NCI-H1694 treated with DMSO at 0.1 percent for 48 hours (cell line): ENCODE data around the gene HDAC4.
"Not testable (repeated sequence)": the region's sequence is repeated elsewhere in the genome, so short reads cannot be mapped to it uniquely, and the experiment has no call there.

Experiments
- DNase-seq: peaks from one replicate; lab custom pipeline; 2025; lab: John Stamatoyannopoulos, UW

The HDAC4 gene

DNA sequence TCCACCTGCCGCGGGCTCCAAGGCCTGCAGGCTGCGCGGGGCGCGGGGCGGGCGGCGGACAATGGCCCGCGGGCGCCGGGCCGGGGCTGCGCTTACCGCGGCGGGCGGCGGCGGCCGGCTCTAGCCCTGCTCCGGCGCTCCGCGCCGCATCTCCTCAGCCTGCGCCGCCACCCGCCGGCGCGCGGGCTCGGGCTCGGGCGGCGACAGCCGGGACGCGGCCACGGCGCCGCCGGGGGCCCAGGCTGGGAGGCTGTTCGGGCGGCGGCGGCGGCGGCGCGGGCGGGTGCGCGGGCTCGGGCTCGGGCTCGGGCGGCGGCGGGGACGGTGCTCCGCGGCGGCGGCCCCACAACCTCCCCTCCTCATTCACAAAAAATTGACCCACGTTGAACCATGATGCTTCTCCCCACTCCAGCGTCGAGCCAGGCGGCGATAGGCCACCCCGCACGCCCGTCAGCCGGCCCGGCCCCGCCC is at the start of gene HDAC4:
TSS of gene HDAC4 (minus strand) at position 425 of the 471 bp plus-strand sequence. CDS start 48,321 bp downstream, outside the sequence.
- no peak for DNase-seq

DNA sequence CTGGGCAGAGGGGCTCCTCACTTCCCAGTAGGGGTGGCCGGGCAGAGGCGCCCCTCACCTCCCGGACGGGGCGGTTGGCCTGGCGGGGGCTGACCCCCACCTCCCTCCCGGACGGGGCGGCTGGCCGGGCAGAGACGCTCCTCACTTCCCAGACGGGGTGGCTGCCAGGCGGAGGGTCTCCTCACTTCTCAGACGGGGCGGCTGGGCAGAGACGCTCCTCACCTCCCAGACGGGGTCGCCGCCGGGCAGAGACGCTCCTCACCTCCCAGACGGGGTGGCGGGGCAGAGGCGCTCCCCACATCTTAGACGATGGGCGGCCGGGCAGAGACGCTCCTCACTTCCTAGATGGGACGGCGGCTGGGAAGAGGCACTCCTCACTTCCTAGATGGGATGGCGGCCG is 48.6 kb upstream of the HDAC4 start:
- not testable (repeated sequence) for DNase-seq

DNA sequence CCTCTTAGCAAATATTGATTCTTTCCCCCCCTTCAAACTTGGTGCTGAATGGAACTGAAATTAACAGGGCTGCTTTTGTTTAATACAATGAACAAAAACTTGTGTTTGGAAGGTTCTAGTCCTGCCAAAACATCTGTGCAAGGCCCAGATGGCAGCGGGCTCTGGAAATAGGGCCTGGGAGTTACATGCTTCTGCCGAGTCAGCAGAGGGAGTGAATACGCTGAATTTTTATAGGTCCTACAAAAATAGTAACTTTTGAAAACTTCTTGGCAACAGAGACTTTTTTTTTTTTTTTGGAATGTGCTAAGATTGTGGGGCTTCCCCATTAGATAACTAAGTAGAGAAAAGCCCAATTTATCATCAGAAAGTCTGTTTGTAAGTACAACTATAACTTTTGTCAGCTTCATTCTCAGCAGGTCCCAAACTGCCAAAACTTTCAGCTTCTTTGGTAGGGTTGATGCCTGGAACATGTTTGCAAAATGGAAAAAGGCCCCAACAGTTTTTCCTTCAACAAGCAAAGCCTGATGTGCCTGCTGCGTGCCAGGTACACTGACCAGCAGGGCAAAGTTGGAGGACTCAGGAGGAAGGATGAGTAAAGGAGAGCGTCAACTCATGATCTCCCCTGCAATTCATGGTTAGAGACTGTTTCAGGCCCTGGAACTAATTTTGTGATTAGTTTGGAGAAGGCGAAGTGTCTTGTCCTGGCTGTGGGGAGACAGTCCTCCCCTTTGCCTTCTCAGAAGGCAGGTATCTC is 45.1 kb upstream of the HDAC4 start:
- no peak for DNase-seq

DNA sequence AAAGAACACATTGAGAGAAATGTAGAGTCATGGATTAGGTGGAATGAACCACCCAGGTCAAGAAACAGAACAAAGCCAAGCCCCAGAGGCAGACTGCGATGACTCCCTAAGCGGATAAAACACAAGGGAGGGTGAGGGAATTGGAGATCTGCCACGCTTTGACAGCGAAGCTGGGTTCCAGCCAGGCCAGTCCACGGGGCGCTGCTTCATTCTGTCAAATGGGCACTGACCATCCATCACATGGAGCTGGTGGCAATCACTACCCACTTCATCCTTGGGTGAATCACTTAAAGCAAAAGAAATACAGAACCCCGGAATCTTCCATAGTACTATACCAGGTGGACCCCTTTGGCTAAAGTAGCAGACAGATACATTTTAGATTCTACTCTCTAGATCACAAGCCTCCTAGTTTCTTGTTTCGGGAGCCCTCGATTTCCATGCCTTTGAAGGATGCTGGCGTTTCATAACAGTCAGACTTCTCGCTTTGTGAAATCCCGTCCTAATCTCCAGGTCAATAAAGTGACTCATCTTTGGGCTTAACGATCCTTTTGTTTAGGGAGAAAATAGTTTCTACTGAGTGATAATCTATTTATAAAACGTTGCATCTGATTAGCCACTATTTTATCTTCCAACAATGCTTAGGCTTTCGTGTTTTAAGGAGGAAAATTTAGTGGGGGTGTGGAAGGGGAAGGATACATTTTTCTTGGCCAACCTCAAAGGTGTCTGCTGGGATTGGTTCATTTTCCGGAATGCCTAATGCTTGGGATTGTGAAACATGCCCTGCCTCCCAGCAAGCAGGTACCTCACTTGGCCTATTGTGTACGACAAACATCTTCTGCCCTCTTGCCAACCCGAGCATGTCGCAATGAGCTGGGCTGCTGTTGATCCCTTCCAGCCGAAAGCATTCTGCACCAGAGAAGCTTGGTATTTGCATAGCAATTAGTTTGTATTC is 44.1 kb upstream of the HDAC4 start:
- no peak for DNase-seq

DNA sequence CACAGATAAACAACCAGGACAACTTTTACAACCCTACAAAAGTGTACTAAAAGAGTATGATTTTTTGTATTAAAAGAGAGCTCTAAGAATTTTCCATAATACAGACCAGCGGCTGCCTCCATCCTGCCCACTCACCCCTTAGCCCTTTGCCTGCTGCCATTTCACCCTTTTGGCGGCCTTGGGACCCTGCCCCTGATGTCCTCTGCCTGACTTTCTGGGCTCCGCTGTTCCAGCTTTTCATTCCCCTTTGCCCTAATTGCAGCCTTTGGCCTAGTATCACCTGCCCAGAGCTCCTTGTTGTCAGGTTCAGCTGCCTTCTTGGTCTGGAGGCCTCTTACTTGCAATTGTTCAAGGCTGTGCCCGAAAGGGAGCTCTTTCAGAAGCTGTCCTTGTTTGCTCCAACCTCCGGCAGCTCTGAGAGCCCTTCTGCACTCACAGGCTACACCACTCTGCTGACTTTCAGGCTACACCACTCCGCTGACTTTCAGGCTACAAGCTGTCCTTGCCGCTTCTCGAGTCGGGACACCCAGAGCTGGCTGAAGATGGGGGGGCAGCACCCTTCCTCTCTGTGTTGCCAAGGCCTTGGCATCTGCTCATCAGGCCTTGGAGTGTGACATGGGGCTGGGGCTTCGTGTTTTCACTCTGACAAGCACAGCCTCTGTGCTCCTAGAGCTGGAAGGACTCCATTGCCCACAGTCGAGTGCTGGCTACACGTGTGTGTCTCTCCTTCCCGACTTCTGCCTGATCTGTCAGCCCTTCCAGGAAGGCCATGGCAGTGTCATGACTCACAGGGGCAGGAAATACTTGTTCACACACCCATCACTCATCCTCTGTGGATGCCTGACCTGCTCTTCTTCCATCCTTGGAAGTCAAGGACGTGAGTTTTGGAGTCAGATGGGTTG is 43.1 kb upstream of the HDAC4 start:
- DNase-seq: no peak

DNA sequence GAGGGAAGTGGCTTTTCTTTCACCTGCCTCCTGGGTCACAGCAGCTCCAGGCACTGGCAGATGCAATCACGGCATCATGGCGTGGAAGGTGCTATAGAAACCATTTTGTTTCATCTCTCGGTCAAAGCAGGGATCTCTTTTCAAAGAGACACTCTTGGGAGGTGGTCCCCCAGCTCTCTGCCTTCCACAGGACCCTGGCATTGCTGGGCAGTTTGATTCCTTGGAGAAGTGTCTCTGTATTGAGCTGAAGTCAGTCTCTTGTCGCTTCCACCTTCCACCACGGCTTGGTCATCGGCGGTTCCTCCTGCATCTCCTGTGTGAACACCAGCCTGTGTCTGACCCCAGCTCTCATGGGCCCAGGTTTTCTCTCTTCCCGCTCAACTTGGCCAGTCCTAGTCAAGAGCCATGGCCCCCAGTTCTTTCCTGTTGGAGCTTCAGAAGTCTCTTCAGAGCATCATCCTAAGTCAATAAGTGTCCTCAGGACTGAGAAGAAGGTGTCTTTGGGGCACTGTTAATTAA is 42.3 kb upstream of the HDAC4 start:
- no peak for DNase-seq

DNA sequence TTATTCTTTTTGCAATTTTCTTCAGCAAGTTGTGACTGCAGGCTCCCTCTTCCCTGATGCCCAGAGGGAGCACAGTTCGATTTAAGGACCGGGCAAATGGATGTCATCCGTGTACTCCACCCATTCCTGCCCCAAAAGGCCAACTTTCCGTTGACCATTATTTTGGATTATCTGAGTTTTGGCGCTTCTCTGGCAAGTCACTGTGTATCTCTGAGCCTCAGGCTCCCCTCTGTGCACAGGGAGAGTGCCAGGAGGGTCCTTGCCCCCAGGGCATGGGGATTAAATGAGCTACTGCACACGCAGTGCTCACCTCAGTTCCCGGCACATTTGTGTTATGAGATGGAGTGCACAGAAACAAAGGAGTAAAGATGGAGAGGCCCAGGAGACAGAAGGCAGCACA is 41.4 kb upstream of the HDAC4 start:
- DNase-seq: no peak

DNA sequence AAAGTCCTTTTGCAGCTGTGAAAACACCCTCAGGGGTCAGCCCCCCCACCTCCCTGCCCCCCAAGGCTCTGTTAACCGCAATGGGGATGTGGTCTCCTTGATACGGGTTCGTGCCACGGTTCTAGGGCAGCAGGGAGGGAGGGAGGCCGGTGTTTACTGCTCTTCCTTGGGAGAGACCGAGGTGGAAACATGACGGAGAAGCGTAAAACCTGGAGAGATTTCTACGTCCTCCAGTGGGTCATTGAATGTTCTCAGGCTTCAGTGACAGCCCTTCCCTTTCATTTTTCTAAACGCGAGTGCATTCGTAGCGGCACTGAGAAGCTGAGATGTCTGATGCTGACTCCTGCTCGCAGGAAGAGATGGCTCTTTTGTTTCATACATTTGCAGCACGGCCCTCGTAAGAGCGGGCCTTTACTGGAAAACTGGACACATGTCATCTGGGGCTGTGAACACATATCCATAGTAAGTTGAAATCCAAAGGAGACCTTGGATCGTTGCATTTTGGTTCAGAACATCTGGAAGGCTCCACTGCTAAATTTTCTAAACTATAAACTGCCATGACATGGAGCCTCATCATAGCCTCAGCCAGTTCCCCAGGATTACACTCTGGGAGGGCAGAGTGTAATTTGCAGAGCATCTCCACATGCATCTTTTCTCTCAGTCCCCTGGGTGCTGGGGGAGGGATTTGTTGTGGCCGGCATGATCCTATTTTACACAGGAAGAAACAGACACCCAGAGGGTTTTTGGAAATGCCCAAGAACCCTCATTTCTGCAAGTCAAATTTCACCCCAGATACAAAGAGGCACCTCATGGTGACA is 40.6 kb upstream of the HDAC4 start:
- DNase-seq: no peak

DNA sequence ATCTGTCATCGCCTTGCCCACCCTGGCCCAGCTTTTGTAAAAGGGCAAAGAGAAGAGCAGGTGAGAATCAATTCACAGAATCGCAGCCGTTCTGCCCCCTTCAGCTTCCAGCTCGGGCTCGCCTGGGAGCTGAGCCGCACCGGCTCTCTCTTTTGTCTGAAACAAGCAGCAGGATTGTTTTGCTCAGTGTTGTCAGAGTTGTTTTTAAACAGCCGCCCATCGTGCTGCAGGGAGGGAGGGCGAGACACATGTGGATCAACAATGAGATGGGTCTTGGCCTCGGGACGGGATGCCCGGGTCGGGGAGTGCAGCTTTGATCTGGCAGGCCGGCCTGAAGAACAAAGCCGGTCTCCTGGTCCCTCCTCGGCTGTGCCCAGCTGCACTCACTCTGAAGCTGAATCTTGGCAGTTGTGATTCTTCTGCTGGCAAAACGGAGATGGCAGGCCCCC is 39.7 kb upstream of the HDAC4 start:
- no peak for DNase-seq

DNA sequence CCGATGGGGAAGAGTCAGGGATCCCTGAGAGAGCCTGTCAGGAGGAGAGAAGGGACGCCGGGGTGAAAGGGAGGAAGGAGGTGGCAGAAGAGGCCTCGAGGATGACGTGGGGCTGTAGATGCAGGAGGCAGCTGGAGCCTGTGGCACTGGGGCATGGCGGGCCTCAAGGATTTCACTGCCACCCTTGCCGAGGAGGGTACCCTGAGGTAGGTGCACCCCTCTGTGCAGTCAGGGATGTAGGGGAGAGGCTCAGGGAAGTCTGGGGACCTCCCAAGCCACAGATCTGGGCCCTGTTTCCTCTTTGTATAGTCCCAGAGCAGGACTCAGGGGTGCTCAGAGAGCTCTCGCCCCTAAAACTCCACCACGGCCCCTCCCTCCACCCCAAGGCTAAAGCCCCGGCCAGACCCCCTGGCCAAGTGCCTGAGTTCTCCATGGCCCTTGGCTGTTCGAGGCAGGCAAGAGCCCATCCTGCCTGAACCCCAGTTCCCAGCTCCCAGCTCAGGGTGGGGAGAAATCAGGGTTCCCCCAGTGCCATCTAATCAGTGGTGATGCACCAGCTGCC is 39.0 kb upstream of the HDAC4 start:
- DNase-seq: no peak

DNA sequence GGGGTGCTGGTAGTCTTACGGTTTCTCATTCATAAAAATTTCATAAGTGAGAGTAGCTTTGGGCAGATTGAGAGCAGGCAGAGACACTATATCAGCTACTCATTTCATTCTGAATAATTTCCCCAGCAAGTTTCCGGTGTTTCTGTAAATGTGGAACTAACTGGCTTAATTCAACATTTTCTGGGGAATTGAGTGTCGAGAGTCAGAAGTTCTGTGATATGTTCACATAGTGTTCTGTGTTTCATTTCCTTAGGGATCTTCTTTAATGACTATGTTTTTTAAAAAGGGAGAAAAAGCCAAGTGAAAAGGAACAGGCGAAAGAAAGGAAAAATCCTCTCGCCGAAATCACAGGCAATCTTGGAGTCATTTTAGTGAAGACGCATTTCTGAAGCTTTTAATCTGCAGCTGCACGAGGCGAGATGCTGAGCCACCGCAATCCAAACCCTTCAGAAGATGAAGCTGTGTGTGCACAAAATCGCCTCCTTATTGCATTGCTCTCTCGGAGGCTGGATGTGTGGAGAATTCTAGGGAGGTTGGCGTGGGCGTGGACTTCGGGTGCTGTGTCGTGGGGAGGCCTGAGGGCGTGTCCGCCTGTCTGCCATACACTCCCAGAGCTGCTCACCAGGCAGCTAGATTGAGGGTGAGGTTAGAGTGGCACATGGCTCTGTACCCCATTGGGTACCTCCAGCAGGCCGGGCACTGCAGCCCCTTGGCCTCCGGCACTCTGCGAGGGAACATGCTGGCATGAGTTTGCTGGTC is 38.4 kb upstream of the HDAC4 start:
- no peak for DNase-seq

DNA sequence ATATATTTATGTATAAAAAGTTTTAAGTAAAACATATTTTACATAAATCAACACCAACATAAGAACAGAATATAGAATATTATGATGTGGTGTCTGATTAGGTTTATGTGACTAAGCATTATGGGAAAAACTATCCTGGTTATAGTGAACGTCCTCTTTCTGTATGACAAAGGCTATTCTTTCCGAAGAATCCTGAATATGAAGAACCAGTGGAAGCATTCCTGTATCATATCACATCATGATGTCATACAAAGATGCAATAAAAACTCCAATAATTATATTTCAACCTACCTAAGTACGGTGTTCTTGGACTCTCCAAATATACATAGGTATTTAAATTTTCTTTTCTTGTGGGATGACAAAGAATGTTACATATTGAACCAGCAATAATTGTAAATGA is 37.5 kb upstream of the HDAC4 start:
- no peak for DNase-seq

DNA sequence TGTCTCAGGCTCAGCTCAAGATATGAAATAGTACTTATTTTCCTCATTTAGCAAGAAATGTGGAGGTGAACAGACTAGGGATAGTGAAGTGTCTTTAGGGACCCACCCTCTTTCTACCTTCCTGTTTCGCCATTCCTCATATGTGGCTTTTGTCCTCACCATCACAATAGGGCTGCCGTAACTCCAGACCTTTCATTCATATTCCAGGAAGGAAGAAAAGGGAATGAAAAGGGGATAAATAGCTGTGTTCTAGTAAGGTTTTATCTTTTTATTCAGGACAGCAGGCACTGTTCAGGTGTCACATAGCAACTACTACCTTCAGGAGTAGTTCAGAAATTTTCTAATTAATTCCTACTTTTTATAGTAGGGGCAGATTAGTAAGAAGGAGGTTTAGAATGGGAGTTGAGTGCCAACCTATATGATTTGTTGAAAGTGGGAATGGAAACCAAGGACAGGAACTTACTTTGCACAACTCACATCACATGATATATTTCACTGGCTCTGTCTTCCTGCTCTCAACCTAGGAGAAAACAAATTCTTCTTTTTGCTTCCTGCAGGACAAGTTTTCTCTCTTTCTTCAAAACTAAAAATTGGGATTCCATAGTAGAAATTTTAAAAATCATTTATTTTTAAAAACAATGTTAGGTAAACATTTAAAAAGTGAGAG is 36.0 kb upstream of the HDAC4 start:
- no peak for DNase-seq

DNA sequence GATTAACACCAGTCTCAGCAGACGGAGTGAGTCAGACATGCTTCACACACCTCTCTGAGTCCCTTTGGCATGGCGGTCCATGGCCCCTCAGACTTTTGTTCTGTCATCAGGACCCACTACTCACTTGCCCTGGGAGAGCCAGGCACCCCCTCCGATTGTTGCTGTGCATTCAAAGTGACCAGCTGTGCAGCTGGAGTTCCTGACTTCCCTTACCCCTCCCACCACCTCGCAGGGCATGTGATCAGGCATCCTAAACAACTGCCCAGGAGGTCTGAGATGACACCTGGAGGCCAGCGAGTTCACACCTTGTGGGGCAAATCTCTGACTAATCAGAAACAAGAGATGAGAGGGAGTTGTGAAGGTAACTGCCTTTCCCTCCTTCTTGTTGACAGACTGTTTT is 35.3 kb upstream of the HDAC4 start:
- DNase-seq: no peak

DNA sequence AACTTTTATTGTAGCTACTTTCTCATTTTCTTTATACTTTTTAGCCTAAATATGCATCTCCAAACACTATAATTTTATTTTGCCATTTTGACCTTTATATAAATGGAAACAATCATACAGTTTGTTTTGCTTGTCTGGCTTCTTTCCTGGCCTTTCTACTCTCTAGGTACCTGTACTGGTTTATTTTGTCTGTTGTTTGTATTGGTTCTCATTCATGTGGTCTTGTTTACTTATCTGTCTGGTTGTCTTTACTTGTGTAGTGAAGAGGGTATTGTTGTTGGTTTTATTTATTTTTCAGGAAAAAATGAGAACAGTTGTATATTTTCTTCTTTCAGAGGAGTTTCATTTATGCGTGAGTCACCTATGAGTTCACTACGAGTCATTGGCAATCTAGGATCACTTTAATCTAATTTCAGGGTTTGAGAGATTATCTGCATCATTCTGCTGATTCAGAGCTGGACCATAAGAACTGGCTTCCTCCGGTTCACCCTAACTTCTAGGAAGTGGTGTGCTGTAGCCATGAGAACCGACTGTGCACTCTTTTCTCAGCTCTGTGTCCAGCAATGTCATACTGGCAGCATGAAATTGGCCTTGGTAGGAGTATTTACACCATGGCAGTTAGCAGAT is 33.1 kb upstream of the HDAC4 start:
- no peak for DNase-seq

DNA sequence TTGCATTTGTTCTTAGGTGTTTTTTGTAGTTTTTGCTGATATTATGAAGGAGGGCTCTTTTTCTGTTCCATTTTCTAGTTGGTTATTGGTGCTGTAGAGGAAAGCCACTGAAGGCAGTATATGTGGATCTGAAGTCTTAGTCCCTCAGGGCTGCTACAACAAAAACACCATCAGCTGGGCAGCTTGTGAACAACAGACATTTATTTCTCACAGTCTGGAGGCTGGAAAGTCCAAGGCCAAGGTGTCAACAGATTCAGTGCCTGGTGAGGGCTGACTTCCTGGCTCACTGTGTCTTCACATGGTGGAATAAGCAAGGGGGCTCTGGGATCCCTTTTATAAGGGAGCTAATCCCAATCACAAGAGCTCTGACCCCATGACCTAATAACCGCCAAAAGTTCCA is 31.4 kb upstream of the HDAC4 start:
- no peak for DNase-seq

DNA sequence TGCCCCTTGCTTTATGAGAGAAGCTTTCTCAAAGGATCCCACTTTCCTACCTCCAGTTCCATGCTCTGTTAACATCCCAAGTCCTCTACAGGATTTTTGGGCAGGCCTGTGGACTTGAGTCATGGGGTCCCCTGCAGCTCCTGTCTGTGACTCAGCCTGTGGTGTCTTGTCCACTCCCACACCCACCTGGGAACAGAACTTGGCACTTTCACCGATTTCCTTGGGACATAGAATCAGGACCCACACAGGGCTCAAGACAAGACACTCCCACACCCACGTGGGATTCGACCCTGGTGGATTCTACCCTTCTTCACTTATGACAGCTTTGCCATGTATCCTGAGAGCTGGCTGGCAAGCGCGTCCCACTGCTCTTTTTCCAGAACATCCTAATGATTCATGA is 30.7 kb upstream of the HDAC4 start:
- no peak for DNase-seq

DNA sequence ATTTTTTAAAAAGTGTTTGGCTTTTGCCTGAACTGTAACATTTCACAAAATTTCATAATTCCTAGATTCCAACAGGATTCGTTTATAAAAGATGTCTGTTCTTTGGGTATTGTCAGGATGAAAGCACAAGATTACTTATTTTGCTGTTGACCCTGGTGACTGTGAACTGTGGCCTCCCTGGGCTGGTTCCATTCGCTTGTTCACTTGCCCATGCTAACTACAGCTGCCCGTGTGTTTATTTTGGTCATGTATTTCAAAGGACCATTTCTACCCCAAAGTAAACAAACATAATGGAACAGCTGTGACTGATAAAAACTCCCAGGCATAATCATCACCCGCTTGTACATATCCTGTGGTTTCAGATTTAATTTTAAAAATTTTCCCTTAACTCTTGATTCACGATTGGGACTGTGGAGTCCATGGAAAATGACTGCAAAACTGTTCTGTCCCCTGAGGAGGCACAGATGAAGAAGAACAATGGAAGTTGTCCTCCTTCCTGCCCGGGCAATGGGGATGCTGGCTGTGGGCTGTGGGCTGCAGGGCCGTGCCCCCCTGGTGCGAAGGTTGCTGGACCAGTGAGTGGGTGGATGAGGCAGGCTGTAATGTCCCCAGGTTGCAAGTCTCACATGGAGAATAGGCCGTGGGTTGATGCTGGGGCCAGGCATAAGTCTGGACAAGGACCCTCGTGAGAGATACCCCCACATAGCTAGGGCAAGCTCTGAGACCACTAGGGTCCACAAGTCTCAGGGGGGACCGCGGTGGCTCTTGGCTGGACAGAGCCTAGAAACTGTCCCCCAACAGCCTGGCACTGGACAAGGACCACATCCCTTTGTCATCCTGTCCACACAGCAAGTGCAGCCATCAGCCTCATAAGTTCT is 28.9 kb upstream of the HDAC4 start:
- no peak for DNase-seq
